GM21423 (cell line): Measurements from ENCODE around the gene SLC15A2.
A peak's percentile ranks its signal among the peaks of the same experiment; 100 is the strongest.

ENCODE experiments used
- ATAC-seq: cut with Tn5 transposase; IDR thresholded peaks from one replicate; pipeline ENCODE4 v1.9.1; 2021; ENCODE audit warnings: mild to moderate bottlenecking, moderate library complexity; ENCODE audit not compliant: unreplicated experiment

SLC15A2 gene

DNA sequence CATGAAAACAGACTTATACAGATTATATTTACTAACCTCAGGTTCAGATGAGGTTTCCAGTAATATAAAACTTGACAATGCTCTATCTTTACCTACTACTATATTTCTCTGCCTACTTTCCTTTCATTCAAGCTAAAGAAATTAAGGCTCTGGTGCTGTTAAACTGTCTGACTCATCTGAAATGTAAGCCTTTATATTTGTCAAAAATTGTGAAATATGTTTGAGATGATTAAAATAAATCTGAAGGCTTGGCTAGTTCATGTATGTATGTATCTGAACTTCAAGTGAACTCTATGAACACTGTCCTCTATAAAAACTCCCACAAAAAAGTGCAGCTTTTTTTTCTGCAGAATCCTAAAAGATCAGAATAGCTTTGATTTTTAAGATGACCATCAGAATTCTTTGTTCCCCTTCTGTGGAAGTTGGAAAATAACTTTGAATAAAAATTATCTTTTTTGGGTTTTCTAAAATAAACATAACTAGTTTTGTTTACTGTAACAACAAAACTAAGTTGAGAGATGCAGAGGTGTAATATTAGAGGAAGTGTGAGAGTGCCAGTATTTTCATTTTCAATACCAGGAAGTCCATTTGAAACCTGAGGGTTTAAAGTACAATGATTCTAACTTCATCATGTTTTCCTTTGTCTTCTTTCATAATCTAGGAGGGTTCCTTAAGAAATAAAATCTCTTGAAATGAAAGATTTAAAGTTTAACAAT lies 85.7 kb downstream of the SLC15A2 start:
- ATAC-seq, result peak; percentile 76

DNA sequence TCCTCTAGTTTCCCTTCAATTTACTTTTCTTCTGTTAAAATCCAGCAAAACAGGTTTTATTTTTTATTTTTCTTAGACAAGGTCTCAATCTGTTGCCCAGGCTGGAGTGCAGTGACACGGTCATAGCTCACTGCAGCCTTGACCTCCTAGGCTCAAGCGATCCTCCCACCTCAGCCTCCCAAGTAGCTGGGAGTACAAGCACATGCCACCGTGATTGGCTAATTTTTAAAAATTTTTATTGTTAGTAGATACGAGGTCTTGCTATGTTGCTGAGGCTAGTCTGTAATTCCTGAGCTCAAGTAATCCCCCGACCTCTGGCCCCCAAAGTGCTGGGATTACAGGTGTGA lies 86.2 kb downstream of the SLC15A2 start:
- peak; percentile 17 for ATAC-seq

DNA sequence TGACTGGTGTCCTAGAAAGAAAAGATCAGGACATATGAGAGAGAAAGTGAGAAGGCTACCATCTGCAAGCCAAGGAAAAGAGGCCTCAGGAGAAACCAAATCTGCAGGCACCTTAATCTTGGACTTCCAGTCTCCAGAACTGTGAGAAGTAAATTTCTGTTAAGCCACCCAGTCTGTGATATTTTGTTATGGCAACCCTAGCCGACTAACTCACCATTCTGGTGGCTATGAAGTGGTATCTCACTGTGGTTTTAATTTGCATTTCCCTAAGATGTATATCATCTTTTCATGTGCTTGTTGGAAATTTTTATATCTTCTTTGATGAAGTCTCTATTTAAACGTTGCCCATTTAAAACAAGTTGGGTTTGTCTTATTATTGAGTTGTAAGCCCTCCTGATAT lies 87.3 kb downstream of the SLC15A2 start:
- no peak for ATAC-seq

DNA sequence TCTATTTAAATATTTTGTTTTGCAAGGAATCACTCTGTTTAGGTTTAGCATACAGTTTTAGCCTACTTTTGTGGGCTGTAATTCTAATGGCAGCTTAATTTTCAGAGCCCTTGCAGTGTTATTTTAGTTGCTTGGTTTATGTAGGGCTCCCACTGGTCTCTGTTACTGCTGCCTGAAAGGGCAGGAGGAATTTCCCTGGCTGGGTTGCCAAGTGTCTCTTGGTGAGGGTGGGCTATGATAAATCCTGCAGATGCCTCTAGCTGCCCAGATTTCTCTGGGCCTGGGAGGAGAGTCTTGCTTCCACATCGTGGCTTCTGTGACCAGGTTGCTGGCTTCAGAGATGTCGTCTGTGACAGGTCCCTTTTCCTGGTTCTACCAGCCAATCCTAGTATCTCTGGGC lies 91.6 kb downstream of the SLC15A2 start:
- ATAC-seq, result no peak

DNA sequence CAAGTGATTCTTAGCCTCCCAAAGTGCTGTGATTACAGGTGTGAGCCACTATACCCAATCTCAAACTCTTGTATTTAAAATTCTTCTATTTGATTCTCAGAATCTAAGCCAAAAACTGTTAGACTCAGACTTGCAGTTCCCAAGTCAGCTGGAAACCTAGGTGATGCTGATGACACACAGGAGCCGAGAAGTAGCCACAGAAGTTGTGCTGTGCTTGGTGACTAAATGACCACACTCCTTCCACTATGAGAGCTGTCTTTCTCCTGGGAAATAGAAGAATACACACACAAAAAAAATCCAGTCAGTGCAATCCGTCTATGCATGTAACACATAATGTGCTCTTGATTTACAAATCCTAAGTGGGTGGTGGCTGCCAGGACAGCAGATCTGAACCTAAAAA lies 93.9 kb downstream of the SLC15A2 start:
- ATAC-seq, result no peak

DNA sequence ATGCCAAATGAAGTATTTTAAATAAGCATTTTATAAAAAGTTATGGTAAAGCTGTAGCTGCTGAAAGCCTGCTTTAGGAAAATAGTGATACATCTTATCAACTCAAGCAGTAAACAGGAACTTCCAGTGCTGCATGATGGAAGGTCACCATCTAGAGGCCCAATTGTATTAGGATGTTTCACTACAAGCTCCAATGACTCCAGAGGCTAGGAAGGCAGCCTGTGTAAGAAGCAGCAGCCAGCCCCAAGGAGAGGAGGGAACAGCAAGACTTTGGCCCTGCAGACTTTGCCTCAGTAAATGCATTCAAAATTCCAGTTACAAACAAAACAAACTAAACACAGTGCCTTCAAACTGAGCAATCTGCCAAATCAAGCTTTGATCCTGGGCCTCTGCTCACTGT lies 95.7 kb downstream of the SLC15A2 start:
- no peak for ATAC-seq

DNA sequence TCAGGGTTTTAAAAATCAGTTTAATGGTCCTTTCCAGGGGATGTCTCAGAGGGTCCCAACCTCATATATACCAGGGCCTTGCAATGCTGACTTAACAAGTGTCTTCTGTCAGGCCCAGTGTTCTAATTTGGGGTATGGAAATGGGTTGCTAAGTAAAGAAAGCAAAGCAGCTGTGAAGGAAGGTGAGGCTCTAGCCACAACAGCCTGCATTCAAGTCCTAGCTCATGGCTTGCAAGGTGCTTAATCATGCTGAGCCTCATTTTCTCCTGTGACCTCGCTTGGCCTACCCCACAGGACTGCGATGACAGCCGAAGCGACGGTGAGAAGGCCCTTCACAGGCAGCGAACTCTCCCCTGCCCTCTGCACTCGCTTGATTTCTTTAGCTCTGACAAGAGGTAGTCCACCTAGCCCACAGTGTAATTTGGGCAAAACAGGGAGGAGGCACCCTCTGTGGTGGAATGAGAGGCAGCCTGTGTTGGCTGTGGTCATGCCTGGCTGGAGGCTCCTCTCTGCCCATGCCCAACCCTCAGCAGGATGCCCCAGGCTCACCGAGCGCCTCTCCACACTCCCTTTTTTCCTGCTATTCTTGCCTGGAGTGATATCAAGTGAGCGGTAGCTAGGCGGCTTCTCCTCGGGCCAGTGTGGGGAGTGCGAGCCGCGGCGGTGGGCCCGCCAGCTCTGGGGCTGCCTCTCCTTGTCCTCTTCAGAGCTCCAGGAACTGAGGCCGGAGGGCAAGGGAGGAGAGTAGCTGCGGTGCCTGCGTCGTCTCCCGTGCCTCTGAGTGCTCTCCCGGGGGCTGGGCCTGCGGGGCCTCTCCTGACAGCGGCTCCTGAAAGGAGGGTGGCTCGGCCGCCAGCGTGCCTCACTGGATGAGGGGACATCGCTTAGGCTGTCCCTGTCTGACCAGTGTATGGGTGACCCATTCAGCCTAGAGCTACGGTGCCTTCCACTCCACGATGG lies 98.7 kb downstream of the SLC15A2 start:
- ATAC-seq, result peak; percentile 66
